NCI-H526 (cell line): Measurements from ENCODE around the gene LUC7L3.

ENCODE experiments used
- DNase-seq, 2 experiments: peaks; one replicate each; lab custom pipeline; 2025; lab: John Stamatoyannopoulos, UW

Gene LUC7L3

GRCh38 chr17:50685691-50686493 is 33.5 kb upstream of the LUC7L3 start:
- DNase-seq, result no peak

GRCh38 chr17:50686494-50687199 is 32.8 kb upstream of the LUC7L3 start:
- no peak for DNase-seq

- peak in 1 of 2 experiments; percentile 40 for DNase-seq
Measured at GRCh38 chr17:50687200-50688066, 32.0 kb upstream of the LUC7L3 start.

- no peak for DNase-seq
Measured at GRCh38 chr17:50688245-50688644, 31.2 kb upstream of the LUC7L3 start.

- DNase-seq, result no peak
Measured at GRCh38 chr17:50689251-50689650, 30.2 kb upstream of the LUC7L3 start.

- no peak for DNase-seq
Measured at GRCh38 chr17:50689956-50690886, 29.2 kb upstream of the LUC7L3 start.

- DNase-seq, result no peak
Measured at GRCh38 chr17:50690887-50691549, 28.4 kb upstream of the LUC7L3 start.

- no peak for DNase-seq
Measured at GRCh38 chr17:50691550-50692447, 27.6 kb upstream of the LUC7L3 start.

GRCh38 chr17:50692448-50693035 is 26.9 kb upstream of the LUC7L3 start:
- DNase-seq, result peak; percentile 49 to 76

GRCh38 chr17:50693036-50693682 is 26.2 kb upstream of the LUC7L3 start:
- peak; percentile 20 to 60 for DNase-seq

- no peak for DNase-seq
Measured at GRCh38 chr17:50696365-50696879, 23.0 kb upstream of the LUC7L3 start.

GRCh38 chr17:50697062-50697461 is 22.3 kb upstream of the LUC7L3 start:
- no peak for DNase-seq

GRCh38 chr17:50697663-50698272 is 21.6 kb upstream of the LUC7L3 start:
- DNase-seq, result no peak

- no peak for DNase-seq
Measured at GRCh38 chr17:50699410-50699809, 20.0 kb upstream of the LUC7L3 start.

- no peak for DNase-seq
Measured at GRCh38 chr17:50703162-50703561, 16.2 kb upstream of the LUC7L3 start.

GRCh38 chr17:50707289-50708049 is 11.9 kb upstream of the LUC7L3 start, which contains the start of gene ANKRD40:
Gene ANKRD40, minus strand, starts transcription at chr17:50707914. Its CDS starts 260 bp downstream, at chr17:50707654.
- DNase-seq, result peak; percentile 78 to 96
